ENCODE measurements around the gene TTC19.

DNA sequence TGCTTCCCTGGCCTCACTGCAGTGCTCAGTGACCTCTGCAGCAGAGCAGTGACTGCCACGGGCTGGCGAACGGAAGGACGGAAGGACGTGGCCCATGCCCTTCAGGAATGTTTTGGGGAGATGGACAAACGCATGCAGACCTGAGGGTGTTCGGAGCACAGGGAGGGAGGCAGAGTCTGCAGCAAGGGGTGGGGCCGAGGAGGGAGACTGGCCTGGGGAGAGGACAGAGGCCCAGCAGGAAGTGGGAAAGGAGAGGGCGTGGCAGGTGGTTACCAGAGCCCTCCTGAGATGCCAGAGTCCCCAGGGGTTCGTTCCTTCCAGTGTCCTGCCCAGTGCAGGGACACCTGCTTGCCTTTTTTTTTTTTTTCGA is 32.8 kb upstream of the TTC19 start:
- TF ChIP-seq CTCF (IDR thresholded peaks at IDR 0.05) (no peak), ZFX (IDR thresholded peaks at IDR 0.05; ENCODE audit: borderline replicate concordance) (no peak)
